Caco-2 (cell line): ENCODE data around the gene SELENOI. TPM values are rescaled to one million over a fixed set of nuclear protein-coding genes. Genes with fewer than 3 reads are reported as not detected.

ENCODE experiments used
- BruUV-seq: library from RNA; stranded (reverse); fragments of 400-500 nt; replicated peaks from 2 replicates; lab custom pipeline; 2021; lab: Mats Ljungman, UMichigan
- CTCF ChIA-PET: fragments of 300-600 bp; sonication (Branson Sonifier 250); formaldehyde crosslinking; loops from one replicate; lab custom pipeline; 2022; ENCODE audit warnings: antibody characterized with exemption; lab: Charles Lee
- POLR2A ChIA-PET: fragments of 300-600 bp; sonication (Branson Sonifier 250); formaldehyde crosslinking; loops from one replicate; lab custom pipeline; 2022; ENCODE audit warnings: antibody characterized with exemption; lab: Charles Lee
- DNase-seq, 2 experiments: peaks; one replicate each; pipeline versions ENCODE4 v3.0.0 to v3.0.0-alpha.2; 2020 to 2022
- H3K27me3 ChIP-seq: replicated peaks from 2 replicates; pipeline ENCODE4 v1.6.0; 2011; ENCODE audit warnings: low read length; ENCODE audit not compliant: control insufficient read depth, insufficient read depth
- H3K36me3 ChIP-seq: 2 replicates; pipeline ENCODE4 v1.5.1; 2011; ENCODE audit warnings: low read length; ENCODE audit not compliant: control insufficient read depth, insufficient read depth
- H3K4me1 ChIP-seq: fragments of 250-450 bp; sonication (Bioruptor Pico); 2 replicates; pipeline ENCODE4 v1.5.1; 2020; ENCODE audit warnings: mild to moderate bottlenecking
- H3K4me3 ChIP-seq: 2 replicates; pipeline ENCODE4 v1.5.1; 2011; ENCODE audit warnings: low read depth, mild to moderate bottlenecking, control low read depth, low read length
- H3K9me3 ChIP-seq: fragments of 250-450 bp; sonication (Bioruptor Pico); 2 replicates; pipeline ENCODE4 v1.5.1; 2020; ENCODE audit warnings: mild to moderate bottlenecking, moderate library complexity
- H3K27ac Mint-ChIP-seq: one replicate; pipeline ENCODE4 v1.8.0; 2022; ENCODE audit warnings: mixed read lengths; ENCODE audit not compliant: unreplicated experiment
- H3K27me3 Mint-ChIP-seq: one replicate; pipeline ENCODE4 v1.8.0; 2022; ENCODE audit warnings: mixed read lengths; ENCODE audit not compliant: insufficient read depth, unreplicated experiment
- H3K36me3 Mint-ChIP-seq: one replicate; pipeline ENCODE4 v1.8.0; 2022; ENCODE audit warnings: mild to moderate bottlenecking, mixed read lengths; ENCODE audit not compliant: insufficient read depth, unreplicated experiment
- H3K4me1 Mint-ChIP-seq: one replicate; pipeline ENCODE4 v1.8.0; 2022; ENCODE audit warnings: low read depth, mixed read lengths; ENCODE audit not compliant: unreplicated experiment
- H3K4me3 Mint-ChIP-seq: one replicate; pipeline ENCODE4 v1.8.0; 2022; ENCODE audit warnings: mild to moderate bottlenecking, moderate library complexity, mixed read lengths; ENCODE audit not compliant: unreplicated experiment
- H3K9me3 Mint-ChIP-seq: one replicate; pipeline ENCODE4 v1.8.0; 2022; ENCODE audit warnings: mixed read lengths; ENCODE audit not compliant: unreplicated experiment
- CTCF ChIP-seq, 2 experiments: fragments of 200-600 bp in 1 of 2; IDR thresholded peaks; 1 replicate in 1 of 2; 2 replicates in 1 of 2; pipeline versions ENCODE4 v1.5.1 to v1.8.0; 2011 to 2022; ENCODE audit warnings: antibody characterized with exemption in 1 of 2, control low read depth in 1 of 2, inconsistent platforms in 1 of 2, low read depth in 1 of 2, low read length in 1 of 2, mild to moderate bottlenecking in 1 of 2, moderate library complexity in 1 of 2; ENCODE audit not compliant: insufficient read depth in 1 of 2, severe bottlenecking in 1 of 2, unreplicated experiment in 1 of 2
- intact Hi-C: fragments of 100-400 bp; cut with micrococcal nuclease; formaldehyde crosslinking; loops from one replicate; pipeline ENCODE4 v1.10.0; 2022; ENCODE audit not compliant: unreplicated experiment
- total RNA-seq: library from RNA; stranded (reverse); gene quantifications from 2 replicates; pipeline ENCODE4 v1.2.3, GENCODE V29; 2022

The SELENOI gene
- total RNA-seq, 1 experiment from 2014 or later: 68.9 TPM

DNA sequence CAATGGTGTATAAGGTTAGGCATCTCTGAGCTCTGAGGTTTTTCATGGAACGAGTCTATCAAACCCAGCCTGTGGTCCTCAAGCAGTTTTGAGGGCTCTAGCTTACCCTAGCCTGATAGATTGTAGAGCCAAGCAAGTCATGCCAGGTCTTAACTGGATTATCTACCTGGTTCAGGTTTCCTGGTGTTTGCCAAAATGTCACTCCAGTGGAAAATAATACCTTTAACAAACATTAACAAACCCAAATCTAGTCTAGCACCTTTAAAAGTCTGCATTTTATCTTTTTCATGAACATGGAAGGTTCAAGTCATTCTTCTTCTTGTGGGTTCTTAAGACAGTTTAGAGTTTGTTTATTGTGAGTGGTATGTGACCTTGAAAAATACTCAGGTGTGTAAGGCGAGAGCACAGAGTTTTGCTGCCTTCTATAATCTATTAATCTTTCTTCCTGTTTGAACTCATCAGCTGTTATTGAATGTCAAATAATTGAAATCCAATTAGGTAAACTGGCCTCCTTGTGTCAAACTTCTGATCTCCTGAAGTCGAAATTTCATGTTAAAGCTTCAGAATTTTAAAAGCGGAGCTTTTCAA, 14.0 kb downstream of the SELENOI start:
- Mint-ChIP-seq H3K27ac (no peak overlapping the region), H3K36me3 (peaks cover 15% of the 10 kb centered on the region), H3K9me3 (no peaks in the 10 kb centered on the region), H3K27me3 (no peaks in the 10 kb centered on the region), H3K4me3 (no peak overlapping the region), H3K4me1 (peaks cover 42% of the 10 kb centered on the region)
- H3K9me3 ChIP-seq: no peaks in the 10 kb centered on the region
- H3K27me3 ChIP-seq: no peaks in the 10 kb centered on the region
- H3K4me1 ChIP-seq: peaks cover 12% of the 10 kb centered on the region
- H3K36me3 ChIP-seq: no peaks in the 10 kb centered on the region
- ChIA-PET CTCF (interaction anchor here (0.7 kb wide), 1 partner anchor 218 kb away, joined by 3 read pairs; no protein-coding TSS in a partner anchor), POLR2A (no interaction called here)
- no peak overlapping the region for H3K4me3 ChIP-seq
- no peak for DNase-seq
- intact Hi-C loops: no loop called here
- no TSS peak for BruUV-seq
- no peak for TF ChIP-seq CTCF (IDR thresholded peaks at IDR 0.05; ENCODE audit: insufficient read depth in 1 of 2, low read depth in 1 of 2, low read length in 1 of 2, severe bottlenecking in 1 of 2, unreplicated experiment in 1 of 2)

- Mint-ChIP-seq H3K4me1 (peaks cover 20% of the 10 kb centered on the region), H3K36me3 (peaks cover 29% of the 10 kb centered on the region), H3K4me3 (no peak overlapping the region), H3K27ac (no peak overlapping the region), H3K9me3 (no peaks in the 10 kb centered on the region), H3K27me3 (no peaks in the 10 kb centered on the region)
- Histone ChIP-seq H3K9me3 (no peaks in the 10 kb centered on the region), H3K4me3 (no peak overlapping the region), H3K4me1 (peaks cover 12% of the 10 kb centered on the region), H3K36me3 (peaks cover 2% of the 10 kb centered on the region; the same call in 1 of the 2 replicates), H3K27me3 (no peaks in the 10 kb centered on the region)
- POLR2A ChIA-PET: interaction anchor here (0.6 to 1.0 kb wide), 2 partner anchors 17 to 1111 kb away, joined by 3 to 4 read pairs; partner anchors contain the start of gene SELENOI
- no TSS peak for BruUV-seq
- CTCF ChIA-PET: no interaction called here
- no peak for DNase-seq
- TF ChIP-seq CTCF (IDR thresholded peaks at IDR 0.05; ENCODE audit: insufficient read depth in 1 of 2, low read depth in 1 of 2, low read length in 1 of 2, severe bottlenecking in 1 of 2, unreplicated experiment in 1 of 2): no peak
- intact Hi-C loops: no loop called here
Measured at GRCh38 chr2:26363323-26363722, 17.4 kb downstream of the SELENOI start.

GRCh38 chr2:26363958-26364357, 18.0 kb downstream of the SELENOI start:
- Histone ChIP-seq H3K4me1 (peaks cover 12% of the 10 kb centered on the region), H3K9me3 (no peaks in the 10 kb centered on the region), H3K36me3 (peaks cover 2% of the 10 kb centered on the region; the same call in 1 of the 2 replicates), H3K4me3 (no peak overlapping the region), H3K27me3 (no peaks in the 10 kb centered on the region)
- BruUV-seq: no TSS peak
- Mint-ChIP-seq H3K9me3 (peaks cover under 1% of the 10 kb centered on the region), H3K27me3 (no peaks in the 10 kb centered on the region), H3K4me1 (peaks cover 20% of the 10 kb centered on the region), H3K4me3 (no peak overlapping the region), H3K27ac (no peak overlapping the region), H3K36me3 (peaks cover 35% of the 10 kb centered on the region)
- ChIA-PET POLR2A (no interaction called here), CTCF (no interaction called here)
- TF ChIP-seq CTCF (IDR thresholded peaks at IDR 0.05; ENCODE audit: insufficient read depth in 1 of 2, low read depth in 1 of 2, low read length in 1 of 2, severe bottlenecking in 1 of 2, unreplicated experiment in 1 of 2): no peak
- no peak for DNase-seq
- intact Hi-C loops: no loop called here
